OCI-LY1 (cell line): ENCODE measurements around the gene MOAP1.

Source experiments
- H2AFZ ChIP-seq: fragments of 200-600 bp; sonication (generic), shearing (Covaris generic); 2 replicates; pipeline ENCODE4 v1.6.0; 2014; ENCODE audit warnings: antibody characterized with exemption, mild to moderate bottlenecking, low read length
- H3F3A ChIP-seq: fragments of 200-600 bp; sonication (generic), shearing (Covaris generic); 2 replicates; pipeline ENCODE4 v1.6.0; 2014; ENCODE audit warnings: mild to moderate bottlenecking, antibody characterized with exemption, low read length, moderate library complexity; ENCODE audit not compliant: insufficient read depth
- H3K27ac ChIP-seq: fragments of 200-600 bp; sonication (generic); 2 replicates; pipeline ENCODE4 v1.5.1; 2014; ENCODE audit warnings: low read length, mixed run types, mild to moderate bottlenecking, low read depth; ENCODE audit not compliant: poor library complexity, severe bottlenecking
- H3K27me3 ChIP-seq: fragments of 200-600 bp; sonication (generic); 2 replicates; pipeline ENCODE4 v1.6.0; 2014; ENCODE audit warnings: antibody characterized with exemption, mild to moderate bottlenecking, low read length, moderate library complexity; ENCODE audit not compliant: insufficient read depth
- H3K36me3 ChIP-seq: fragments of 200-600 bp; sonication (generic); 2 replicates; pipeline ENCODE4 v1.6.1; 2014; ENCODE audit warnings: mild to moderate bottlenecking, antibody characterized with exemption, low read length, moderate library complexity, mixed read lengths; ENCODE audit not compliant: insufficient read depth
- H3K4me1 ChIP-seq: fragments of 200-600 bp; sonication (generic); 2 replicates; pipeline ENCODE4 v1.5.1; 2014; ENCODE audit warnings: mild to moderate bottlenecking, low read length, moderate library complexity; ENCODE audit not compliant: insufficient read depth, severe bottlenecking
- H3K4me2 ChIP-seq: fragments of 200-600 bp; sonication (generic), shearing (Covaris generic); 2 replicates; pipeline ENCODE4 v1.6.1; 2014; ENCODE audit warnings: low read length
- H3K4me3 ChIP-seq: fragments of 200-600 bp; sonication (generic); 2 replicates; pipeline ENCODE4 v1.5.1; 2014; ENCODE audit warnings: low read length, low read depth, mild to moderate bottlenecking, mixed read lengths; ENCODE audit not compliant: poor library complexity, severe bottlenecking
- H3K79me2 ChIP-seq: fragments of 200-600 bp; shearing (Covaris generic); 2 replicates; pipeline ENCODE4 v1.6.1; 2016; ENCODE audit warnings: mixed run types, low read length, mixed read lengths; ENCODE audit not compliant: insufficient read depth
- H3K9ac ChIP-seq: fragments of 200-600 bp; sonication (generic), shearing (Covaris generic); 2 replicates; pipeline ENCODE4 v1.6.1; 2014; ENCODE audit warnings: mild to moderate bottlenecking, low read length, mixed read lengths
- H3K9me2 ChIP-seq: fragments of 200-600 bp; sonication (generic), shearing (Covaris generic); 2 replicates; pipeline ENCODE4 v1.6.1; 2014; ENCODE audit warnings: low read depth, mild to moderate bottlenecking, low read length, mixed read lengths
- H3K9me3 ChIP-seq: fragments of 200-600 bp; shearing (Covaris generic); 2 replicates; pipeline ENCODE4 v1.6.1; 2014; ENCODE audit warnings: low read length, mixed read lengths
- H4K20me1 ChIP-seq: fragments of 200-600 bp; sonication (generic), shearing (Covaris generic); 2 replicates; pipeline ENCODE4 v1.6.0; 2016; ENCODE audit warnings: mild to moderate bottlenecking, low read length; ENCODE audit not compliant: insufficient read depth
- CTCF ChIP-seq: fragments of 200-600 bp; sonication (generic), shearing (Covaris generic); IDR thresholded peaks from 2 replicates; pipeline ENCODE4 v1.5.1; 2017; ENCODE audit warnings: mild to moderate bottlenecking, antibody characterized with exemption, low read length, moderate library complexity, mixed read lengths
- EZH2 ChIP-seq: fragments of 200-600 bp; sonication (generic), shearing (Covaris generic); IDR thresholded peaks from 2 replicates; pipeline ENCODE4 v1.8.0; 2017; ENCODE audit warnings: borderline replicate concordance, mixed run types, mild to moderate bottlenecking, antibody characterized with exemption, low read length, moderate library complexity, mixed read lengths

The MOAP1 gene

GRCh38 chr14:93231129-93231979, 46.7 kb upstream of the MOAP1 start:
- no peaks in the 10 kb centered on the region; the same call in 1 of the 2 replicates for H3F3A ChIP-seq
- no peak overlapping the region for H3K27ac ChIP-seq
- H3K9ac ChIP-seq, result no peak overlapping the region
- H3K36me3 ChIP-seq, result peaks cover 24% of the 10 kb centered on the region
- no peaks in the 10 kb centered on the region for H3K79me2 ChIP-seq
- H3K9me2 ChIP-seq, result no peaks in the 10 kb centered on the region
- no peak for TF ChIP-seq CTCF
- no peak for TF ChIP-seq EZH2
- H2AFZ ChIP-seq, result no peak overlapping the region
- H3K4me1 ChIP-seq, result no peaks in the 10 kb centered on the region
- H3K9me3 ChIP-seq, result no peaks in the 10 kb centered on the region
- H3K4me3 ChIP-seq, result no peak overlapping the region
- no peak overlapping the region for H3K4me2 ChIP-seq
- no peaks in the 10 kb centered on the region for H4K20me1 ChIP-seq
- no peaks in the 10 kb centered on the region; the same call in 1 of the 2 replicates for H3K27me3 ChIP-seq

- Histone ChIP-seq H3K9me2 (no peaks in the 10 kb centered on the region), H3K4me3 (no peak overlapping the region), H3K4me2 (no peak overlapping the region), H3F3A (no peaks in the 10 kb centered on the region; the same call in 1 of the 2 replicates), H3K9ac (no peak overlapping the region), H3K27ac (no peak overlapping the region), H2AFZ (no peak overlapping the region), H3K4me1 (no peaks in the 10 kb centered on the region), H3K9me3 (no peaks in the 10 kb centered on the region), H4K20me1 (no peaks in the 10 kb centered on the region), H3K27me3 (no peaks in the 10 kb centered on the region; the same call in 1 of the 2 replicates), H3K36me3 (peaks cover 32% of the 10 kb centered on the region), H3K79me2 (no peaks in the 10 kb centered on the region)
- TF ChIP-seq EZH2, result no peak
- TF ChIP-seq CTCF, result no peak
Observed at GRCh38 chr14:93230539-93230938, 45.8 kb upstream of the MOAP1 start.

- H3K27ac ChIP-seq, result no peak overlapping the region
- no peaks in the 10 kb centered on the region for H3F3A ChIP-seq
- H3K9me2 ChIP-seq, result no peaks in the 10 kb centered on the region
- no peaks in the 10 kb centered on the region for H3K4me1 ChIP-seq
- H4K20me1 ChIP-seq, result no peaks in the 10 kb centered on the region
- no peak overlapping the region for H2AFZ ChIP-seq
- H3K4me3 ChIP-seq, result no peak overlapping the region
- TF ChIP-seq CTCF (no peak), EZH2 (no peak)
- no peaks in the 10 kb centered on the region for H3K9me3 ChIP-seq
- H3K36me3 ChIP-seq, result peaks cover 50% of the 10 kb centered on the region
- H3K4me2 ChIP-seq, result no peak overlapping the region
- no peak overlapping the region for H3K9ac ChIP-seq
- H3K79me2 ChIP-seq, result no peaks in the 10 kb centered on the region
- no peaks in the 10 kb centered on the region; the same call in 1 of the 2 replicates for H3K27me3 ChIP-seq
Observed at GRCh38 chr14:93228550-93228949, 43.9 kb upstream of the MOAP1 start.
